K562 (cell line): ENCODE results near the gene DUSP5. TPM values are rescaled to one million over a fixed set of nuclear protein-coding genes. Genes with fewer than 3 reads are reported as not detected.

Source experiments
- ATAC-seq: fragments of 200-7000 bp; cut with Tn5 transposase; 3 replicates; pipeline ENCODE4 v1.9.1; 2020; ENCODE audit warnings: moderate library complexity
- BruUV-seq: library from RNA; stranded (reverse); fragments of 400-500 nt; replicated peaks from 2 replicates; lab custom pipeline; 2021; lab: Mats Ljungman, UMichigan
- CTCF ChIA-PET: fragments of 300-600 bp; formaldehyde crosslinking; extraction: SDS; loops from one replicate; lab custom pipeline; 2021; ENCODE audit warnings: low intra/inter-chr PET ratio; lab: Yijun Ruan, JAX
- POLR2A ChIA-PET: fragments of 300-600, 350-650 bp; sonication (Branson Sonifier 250); formaldehyde crosslinking; extraction: SDS; loops from one replicate; lab custom pipeline; 2021; ENCODE audit warnings: antibody characterized with exemption, inconsistent platforms; lab: Yijun Ruan, JAX
- DNase-seq, 4 experiments: peaks; one replicate each; pipeline versions ENCODE4 v3.0.0 to v3.0.0-alpha.2; 2011 to 2018; ENCODE audit warnings: low spot score in 3 of 4, mixed read lengths in 3 of 4; ENCODE audit errors: extremely low read depth in 1 of 4
- FAIRE-seq: peaks from 2 replicates; lab custom pipeline; 2011; peaks lifted over from hg19 to GRCh38; lab: Jason Lieb, UNC
- H2AFZ ChIP-seq: 2 replicates; pipeline ENCODE4 v1.6.0; 2011; ENCODE audit warnings: low read depth, low read length, control low read depth, inconsistent platforms
- H3K27ac ChIP-seq: fragments of 200-600 bp; 3 replicates; pipeline ENCODE4 v1.8.0; 2011; ENCODE audit warnings: low read depth, mild to moderate bottlenecking, control low read depth, inconsistent platforms, low read length, moderate library complexity, mixed read lengths; ENCODE audit errors: extremely low read depth
- H3K27me3 ChIP-seq, 2 experiments: fragments of 300-600 bp in 1 of 2; 2 replicates in 1 of 2; 3 replicates in 1 of 2; pipeline versions ENCODE4 v1.6.0 to v1.8.0; 2011; ENCODE audit warnings: inconsistent platforms in 2 of 2, low read length in 2 of 2, mild to moderate bottlenecking in 1 of 2, mixed read lengths in 1 of 2, moderate library complexity in 1 of 2; ENCODE audit not compliant: control insufficient read depth in 2 of 2, insufficient read depth in 2 of 2
- H3K36me3 ChIP-seq: fragments of 300-600 bp; 3 replicates; pipeline ENCODE4 v1.8.0; 2011; ENCODE audit warnings: mild to moderate bottlenecking, low read length, inconsistent platforms; ENCODE audit not compliant: control insufficient read depth, insufficient read depth
- H3K4me1 ChIP-seq, 2 experiments: fragments of 200-600 bp in 1 of 2; replicated peaks in 1 of 2; 2 replicates in 1 of 2; 3 replicates in 1 of 2; pipeline versions ENCODE4 v1.5.1 to v1.8.0; 2011; ENCODE audit warnings: inconsistent platforms in 2 of 2, low read length in 2 of 2, mild to moderate bottlenecking in 1 of 2, mixed read lengths in 1 of 2, moderate library complexity in 1 of 2; ENCODE audit not compliant: control insufficient read depth in 2 of 2, insufficient read depth in 2 of 2
- H3K4me2 ChIP-seq: 2 replicates; pipeline ENCODE4 v1.6.1; 2011; ENCODE audit warnings: low read length, control low read depth, inconsistent platforms, mixed read lengths; ENCODE audit not compliant: insufficient read depth
- H3K4me3 ChIP-seq: fragments of 200-600 bp; sonication (generic), shearing (Covaris generic); 2 replicates; pipeline ENCODE4 v1.5.1; 2016; ENCODE audit warnings: control low read depth, inconsistent platforms
- H3K79me2 ChIP-seq: fragments of 200-600 bp; 3 replicates; pipeline ENCODE4 v1.8.0; 2011; ENCODE audit warnings: low read length, inconsistent platforms; ENCODE audit not compliant: control insufficient read depth, insufficient read depth
- H3K9ac ChIP-seq, 2 experiments: 2 replicates each; pipeline versions ENCODE4 v1.6.0 to v1.6.1; 2011; ENCODE audit warnings: low read depth in 2 of 2, low read length in 2 of 2, control low read depth in 1 of 2, inconsistent platforms in 1 of 2, mild to moderate bottlenecking in 1 of 2, mixed read lengths in 1 of 2; ENCODE audit not compliant: insufficient read depth in 1 of 2
- H3K9me1 ChIP-seq: one replicate; pipeline ENCODE4 v1.6.0; 2011; ENCODE audit warnings: inconsistent platforms, mild to moderate bottlenecking, low read length, moderate library complexity; ENCODE audit not compliant: control insufficient read depth, insufficient read depth
- H3K9me3 ChIP-seq: replicated peaks from 2 replicates; pipeline ENCODE4 v1.5.1; 2011; ENCODE audit warnings: low read depth, low read length, inconsistent platforms; ENCODE audit not compliant: control insufficient read depth, insufficient read depth
- H4K20me1 ChIP-seq: replicated peaks from 2 replicates; pipeline ENCODE4 v1.6.1; 2011; ENCODE audit warnings: low read length, inconsistent platforms, mixed read lengths; ENCODE audit not compliant: control insufficient read depth, insufficient read depth
- BCOR ChIP-seq: fragments of 450-650 bp; IDR thresholded peaks from 2 replicates; pipeline ENCODE4 v1.6.1; 2016
- CEBPG ChIP-seq, 3 experiments: fragments of 200-800 bp in 1 of 3; sonication (Bioruptor generic) in 1 of 3; sonication (generic) in 1 of 3; formaldehyde crosslinking in 1 of 3; IDR thresholded peaks in 2 of 3; conservative IDR thresholded peaks in 1 of 3; 2 replicates each; pipeline versions ENCODE4 v1.6.1 to v1.8.0; 2016 to 2022; ENCODE audit warnings: missing compliant biosample characterization in 2 of 3, missing genetic modification characterization in 2 of 3, mild to moderate bottlenecking in 1 of 3, missing genetic modification reagents in 1 of 3
- ZNF436 ChIP-seq: fragments of 250-450, 450-650 bp; sonication (Bioruptor Pico); formaldehyde crosslinking; IDR thresholded peaks from 2 replicates; pipeline ENCODE4 v1.7.0; 2020; ENCODE audit warnings: mild to moderate bottlenecking
- WGBS: fragments of 100-300 bp; shearing (Covaris generic); methylation state at CpG from one replicate; pipeline ENCODE4 v1.1.6; 2016; ENCODE audit warnings: low coverage, mixed read lengths; ENCODE audit not compliant: insufficient coverage; ENCODE audit errors: missing lambda C conversion rate; 5-methylcytosine and 5-hydroxymethylcytosine counted together
- in situ Hi-C: fragments of 300-500 bp; cut with MboI; formaldehyde crosslinking; loops from 4 replicates; pipeline ENCODE4 v1.15.0; 2018; ENCODE audit warnings: inconsistent platforms, mixed read lengths
- intact Hi-C: fragments of 100-400 bp; cut with micrococcal nuclease; formaldehyde crosslinking; loops from 2 replicates; pipeline ENCODE4 v1.14.2; 2022
- polyA plus RNA-seq, 8 experiments: library from polyadenylated mRNA; depleted of rRNA in 4 of 8; stranded (reverse) in 5 of 8; unstranded in 3 of 8; fragments of >200 nt; fragmentation: Nextera tagmentation in 2 of 8; fragmentation: Illumina TruSeq in 1 of 8; extraction: Ambion mirVana in 2 of 8; extraction: Trizol in 1 of 8; gene quantifications; 2 replicates each; pipeline versions ENCODE4 v1.2.1 to v1.2.3, GENCODE V29; 2011 to 2014; ENCODE audit warnings: inconsistent platforms in 1 of 8, missing spikeins in 1 of 8
- total RNA-seq, 7 experiments: library from RNA; depleted of rRNA in 6 of 7; stranded (reverse); fragments of >200 nt in 6 of 7; fragmentation: Illumina TruSeq in 2 of 7; extraction: Trizol in 2 of 7; gene quantifications; 2 replicates each; pipeline versions ENCODE4 v1.2.1 to v1.2.3, GENCODE V29; 2011 to 2021; ENCODE audit warnings: low replicate concordance in 1 of 7

DUSP5 gene
- total and polyA plus RNA-seq, 9 of the 15 experiments (the other 6 are each of a cell fraction or from before 2014, with no cell fraction given), result 0.49 to 3.4 (median 2.0) TPM

DNA sequence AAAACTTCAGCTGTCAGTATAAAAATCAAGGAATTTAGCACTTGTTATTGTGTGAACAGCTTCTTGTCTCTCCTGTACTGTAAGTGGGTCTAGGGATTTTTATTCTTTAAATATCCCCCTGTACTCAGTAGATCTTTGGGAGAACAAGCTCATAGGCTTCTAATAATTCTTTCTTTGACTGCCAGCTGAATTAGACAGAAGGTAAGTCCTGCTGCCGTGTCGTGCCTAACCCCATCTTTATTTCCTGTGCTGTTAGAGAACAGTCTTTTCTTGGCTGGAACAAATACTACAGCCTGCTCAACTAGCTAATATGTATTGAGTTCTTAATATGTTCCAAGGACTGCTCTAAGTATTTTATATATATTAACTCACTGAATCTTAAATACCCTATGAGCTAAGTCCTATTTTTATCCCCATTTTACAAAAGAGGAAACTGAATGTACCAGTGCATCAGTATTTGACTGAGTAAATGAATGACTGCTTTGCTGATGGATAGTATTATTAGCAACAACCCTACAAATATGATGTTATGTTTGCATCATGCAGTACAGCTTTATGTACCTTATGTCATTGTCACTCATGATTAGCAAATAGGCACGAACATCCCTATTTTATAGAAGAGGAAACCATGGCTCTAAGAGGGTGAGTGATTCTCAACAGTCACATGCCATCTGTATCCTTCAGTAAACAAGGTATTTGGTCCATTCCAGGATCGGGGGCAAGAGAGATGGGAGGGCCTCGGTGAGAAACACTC is 5.5 kb upstream of the DUSP5 start:
- H3K9me3 ChIP-seq, result no peaks in the 10 kb centered on the region
- POLR2A ChIA-PET, result no interaction called here
- intact Hi-C loops (no loop called here), in situ Hi-C loops (no loop called here)
- H3K4me1 ChIP-seq, result peaks cover 14 to 22% of the 10 kb centered on the region in 2 experiments; a peak in 4 of 5 replicates
- no peaks in the 10 kb centered on the region for H4K20me1 ChIP-seq
- H3K9ac ChIP-seq, result no peak overlapping the region
- no TSS peak for BruUV-seq
- no peaks in the 10 kb centered on the region for H3K79me2 ChIP-seq
- TF ChIP-seq BCOR (no peak), CEBPG (CRISPR knock-in tag; IDR thresholded peaks at IDR 0.05) (no peak), CEBPG (tag; conservative IDR thresholded peaks at IDR 0.05 in 1 of 2, IDR thresholded peaks at IDR 0.05 in 1 of 2) (peak in 1 of 2 experiments; percentile 61; a peak in 1 of 4 replicates), ZNF436 (CRISPR knock-in tag) (no peak)
- no peaks in the 10 kb centered on the region for H3K9me1 ChIP-seq
- no peaks in the 10 kb centered on the region for H3K36me3 ChIP-seq
- CTCF ChIA-PET, result no interaction called here
- WGBS, result 23% methylated on average over 5 of the region's 5 CpGs
- no peak overlapping the region for H2AFZ ChIP-seq
- H3K27me3 ChIP-seq, result no peaks in the 10 kb centered on the region
- FAIRE-seq (no peak), ATAC-seq (no peak), DNase-seq (no peak)
- no peak overlapping the region for H3K27ac ChIP-seq
- no peak overlapping the region for H3K4me2 ChIP-seq
- no peak overlapping the region for H3K4me3 ChIP-seq
